Measurements from ENCODE around the gene CCDC172. TPM values are rescaled to one million over a fixed set of nuclear protein-coding genes. Genes with fewer than 3 reads are reported as not detected.

CCDC172 gene
- not detected in 2 replicates for total RNA-seq

GRCh38 chr10:116324227-116324950, at the start of gene CCDC172:
Gene CCDC172, plus strand, starts transcription at chr10:116324448. Its CDS starts 564 bp downstream, at chr10:116325012.

GRCh38 chr10:116427671-116428070, 103.4 kb downstream of the CCDC172 start, which contains the start of gene PNLIPRP3:
Gene PNLIPRP3, plus strand, starts transcription at chr10:116427847. Its CDS starts 166 bp downstream, at chr10:116428013.

Other genes starting within 250 kb of the CCDC172 start
- 0.36 and 5.8 TPM in 2 replicates for gene GFRA1, start 51.2 kb upstream of the CCDC172 start, total RNA-seq
- gene PNLIPRP3, start 103.4 kb downstream of the CCDC172 start, total RNA-seq = not detected in 2 replicates
- not detected in 2 replicates for gene PNLIP, start 221.5 kb downstream of the CCDC172 start, total RNA-seq

Measured in cardiac atrium fibroblast (primary cell).